ENCODE measurements around the gene GPR158. TPM values are rescaled to one million over a fixed set of nuclear protein-coding genes. Genes with fewer than 3 reads are reported as not detected.

GPR158 gene
- total and polyA plus RNA-seq, 2 experiments from 2014 or later: 0.18 to 0.61 TPM

GRCh38 chr10:25562547-25562946 lies 387.7 kb downstream of the GPR158 start:
- no peaks in the 10 kb centered on the region for H3K4me1 ChIP-seq (ENCODE audit: low read depth)
- TF ChIP-seq CTCF (IDR thresholded peaks at IDR 0.05; ENCODE audit: low read depth, low read length): no peak
- no peaks in the 10 kb centered on the region for H3K27me3 ChIP-seq
- no peak for DNase-seq (ENCODE audit: low read depth in 1 of 2, low spot score in 1 of 2)
- H3K36me3 ChIP-seq: no peaks in the 10 kb centered on the region
- H3K27ac ChIP-seq: no peak overlapping the region
- H3K4me3 ChIP-seq: no peak overlapping the region
- no peaks in the 10 kb centered on the region for H3K9me3 ChIP-seq (ENCODE audit: low read depth)

DNA sequence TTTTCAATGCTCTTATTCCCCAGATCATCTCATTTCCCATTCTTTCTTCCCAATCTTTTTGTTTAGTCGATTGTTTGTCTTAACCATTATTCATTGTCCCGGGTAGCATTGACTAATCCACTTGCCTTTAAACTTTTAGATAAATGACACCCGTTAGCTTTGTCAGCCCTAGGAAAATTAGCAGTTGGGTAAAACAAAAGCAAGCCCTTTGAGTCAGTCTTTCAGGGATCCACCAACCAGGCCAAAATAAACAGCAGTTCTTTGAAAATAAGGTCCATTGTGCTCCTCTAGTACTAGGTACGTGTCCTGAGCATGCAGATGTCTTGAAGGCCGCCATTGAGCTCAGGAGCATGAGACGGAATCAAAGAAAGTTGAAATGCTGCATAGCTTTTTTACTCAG lies 389.6 kb downstream of the GPR158 start:
- no peaks in the 10 kb centered on the region for H3K36me3 ChIP-seq
- no peak overlapping the region for H3K4me3 ChIP-seq
- no peak for TF ChIP-seq CTCF (IDR thresholded peaks at IDR 0.05; ENCODE audit: low read depth, low read length)
- H3K9me3 ChIP-seq (ENCODE audit: low read depth): no peaks in the 10 kb centered on the region
- H3K27ac ChIP-seq: no peak overlapping the region
- H3K27me3 ChIP-seq: no peaks in the 10 kb centered on the region
- DNase-seq (ENCODE audit: low read depth in 1 of 2, low spot score in 1 of 2): no peak
- H3K4me1 ChIP-seq (ENCODE audit: low read depth): no peaks in the 10 kb centered on the region

DNA sequence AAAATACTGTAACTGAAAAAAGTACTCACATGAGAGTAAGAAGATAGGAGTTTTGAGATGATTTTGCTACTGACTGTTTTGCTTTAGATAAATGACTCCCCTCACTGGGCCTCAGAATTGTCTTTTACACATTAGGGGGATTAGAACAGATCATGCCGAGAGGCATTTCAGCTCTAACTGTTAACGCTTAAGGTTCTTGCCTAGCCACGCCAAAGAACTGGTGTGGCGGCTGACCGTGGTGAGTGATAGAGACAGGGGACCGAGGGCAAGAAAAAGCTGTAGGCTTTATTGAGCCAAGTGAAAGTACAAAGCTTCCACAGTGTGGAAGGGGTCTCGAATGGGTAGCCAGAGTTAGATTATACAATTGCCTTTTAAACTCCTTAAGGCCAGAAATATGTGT lies 390.8 kb downstream of the GPR158 start:
- no peak overlapping the region for H3K27ac ChIP-seq
- no peak for DNase-seq (ENCODE audit: low read depth in 1 of 2, low spot score in 1 of 2)
- no peaks in the 10 kb centered on the region for H3K36me3 ChIP-seq
- no peak for TF ChIP-seq CTCF (IDR thresholded peaks at IDR 0.05; ENCODE audit: low read depth, low read length)
- H3K27me3 ChIP-seq: no peaks in the 10 kb centered on the region
- no peaks in the 10 kb centered on the region for H3K4me1 ChIP-seq (ENCODE audit: low read depth)
- H3K9me3 ChIP-seq (ENCODE audit: low read depth): no peaks in the 10 kb centered on the region
- H3K4me3 ChIP-seq: no peak overlapping the region

GRCh38 chr10:25573316-25573715 lies 398.5 kb downstream of the GPR158 start:
- DNase-seq (ENCODE audit: low read depth in 1 of 2, low spot score in 1 of 2): no peak
- no peaks in the 10 kb centered on the region for H3K9me3 ChIP-seq (ENCODE audit: low read depth)
- no peaks in the 10 kb centered on the region for H3K4me1 ChIP-seq (ENCODE audit: low read depth)
- TF ChIP-seq CTCF (IDR thresholded peaks at IDR 0.05; ENCODE audit: low read depth, low read length): no peak
- no peak overlapping the region for H3K27ac ChIP-seq
- H3K36me3 ChIP-seq: no peaks in the 10 kb centered on the region
- no peak overlapping the region for H3K4me3 ChIP-seq
- no peaks in the 10 kb centered on the region for H3K27me3 ChIP-seq

- Histone ChIP-seq H3K27me3 (no peaks in the 10 kb centered on the region), H3K4me1 (ENCODE audit: low read depth) (no peaks in the 10 kb centered on the region), H3K9me3 (ENCODE audit: low read depth) (no peaks in the 10 kb centered on the region), H3K36me3 (no peaks in the 10 kb centered on the region), H3K4me3 (no peak overlapping the region), H3K27ac (no peak overlapping the region)
- DNase-seq (ENCODE audit: low read depth in 1 of 2, low spot score in 1 of 2): no peak
- no peak for TF ChIP-seq CTCF (IDR thresholded peaks at IDR 0.05; ENCODE audit: low read depth, low read length)
Observed at GRCh38 chr10:25575343-25575742, 400.5 kb downstream of the GPR158 start.

GRCh38 chr10:25578061-25578460 lies 403.3 kb downstream of the GPR158 start:
- Histone ChIP-seq H3K4me3 (no peak overlapping the region), H3K9me3 (ENCODE audit: low read depth) (no peaks in the 10 kb centered on the region), H3K4me1 (ENCODE audit: low read depth) (no peaks in the 10 kb centered on the region), H3K36me3 (no peaks in the 10 kb centered on the region), H3K27ac (no peak overlapping the region), H3K27me3 (no peaks in the 10 kb centered on the region)
- TF ChIP-seq CTCF (IDR thresholded peaks at IDR 0.05; ENCODE audit: low read depth, low read length): no peak
- no peak for DNase-seq (ENCODE audit: low read depth in 1 of 2, low spot score in 1 of 2)

Data from cardiac muscle cell (in vitro differentiated cells and primary cell).